Measurements from ENCODE around the gene EOLA2. TPM values are rescaled to one million over a fixed set of nuclear protein-coding genes. Genes with fewer than 3 reads are reported as not detected.
"Not testable (repeated sequence)": the region's sequence is repeated elsewhere in the genome, so short reads cannot be mapped to it uniquely, and the experiment has no call there.

EOLA2 gene
- total and polyA plus RNA-seq, 9 of the 15 experiments (the other 6 are each of a cell fraction or from before 2014, with no cell fraction given) = 27.7 to 61.5 (median 44.3) TPM

- ATAC-seq; H3K4me2 ChIP-seq (ENCODE audit: insufficient read depth, low read length); H3K36me3 ChIP-seq (ENCODE audit: control insufficient read depth, insufficient read depth, low read length); POLR2A ChIA-PET; H4K20me1 ChIP-seq (replicated peaks; ENCODE audit: control insufficient read depth, insufficient read depth, low read length); H3K4me1 ChIP-seq (replicated peaks in 1 of 2; ENCODE audit: control insufficient read depth in 2 of 2, insufficient read depth in 2 of 2, low read length in 2 of 2); DNase-seq (ENCODE audit: extremely low read depth in 1 of 4, low spot score in 3 of 4); H3K9ac ChIP-seq (ENCODE audit: insufficient read depth in 1 of 2, low read depth in 2 of 2, low read length in 2 of 2); BruUV-seq (replicated peaks); in situ Hi-C loops (cut with MboI); H3K27ac ChIP-seq (ENCODE audit: extremely low read depth, low read depth, low read length); H3K9me1 ChIP-seq (ENCODE audit: control insufficient read depth, insufficient read depth, low read length); H3K9me3 ChIP-seq (replicated peaks; ENCODE audit: control insufficient read depth, insufficient read depth, low read depth, low read length); H3K4me3 ChIP-seq; H3K27me3 ChIP-seq (ENCODE audit: control insufficient read depth in 2 of 2, insufficient read depth in 2 of 2, low read length in 2 of 2); CTCF ChIA-PET (ENCODE audit: low intra/inter-chr PET ratio); H2AFZ ChIP-seq (ENCODE audit: low read depth, low read length); intact Hi-C loops (cut with micrococcal nuclease); H3K79me2 ChIP-seq (ENCODE audit: control insufficient read depth, insufficient read depth, low read length): not testable (repeated sequence)
- FAIRE-seq = peak; percentile 11
- WGBS (ENCODE audit: insufficient coverage, low coverage, missing lambda C conversion rate) = 80% methylated on average over 1 of the region's 4 CpGs
Observed at GRCh38 chrX:149931355-149931754, 6.9 kb downstream of the EOLA2 start.

DNA sequence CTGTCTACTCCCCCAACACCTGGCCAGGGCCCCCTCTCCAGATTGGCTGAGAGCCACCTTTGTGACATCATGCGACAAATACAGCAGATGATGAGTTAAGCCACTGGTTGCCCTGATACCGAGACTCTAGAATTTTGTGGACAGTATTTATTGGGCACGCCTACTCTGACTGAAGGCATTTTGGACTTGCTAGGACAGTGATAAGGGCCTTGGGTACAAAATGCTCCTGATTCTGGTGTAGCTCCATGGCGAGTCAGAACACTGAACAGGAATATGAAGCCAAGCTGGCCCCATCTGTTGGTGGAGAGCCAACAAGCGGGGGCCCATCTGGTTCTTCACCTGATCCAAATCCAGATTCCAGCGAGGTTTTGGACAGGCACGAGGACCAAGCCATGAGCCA lies 8.9 kb downstream of the EOLA2 start, which contains the start of gene HSFX4:
TSS of gene HSFX4 (plus strand) at position 174 of the 400 bp plus-strand sequence. CDS start at position 246, 72 bp downstream.
- H3K4me1 ChIP-seq (replicated peaks in 1 of 2; ENCODE audit: control insufficient read depth in 2 of 2, insufficient read depth in 2 of 2, low read length in 2 of 2); POLR2A ChIA-PET; H3K9me3 ChIP-seq (replicated peaks; ENCODE audit: control insufficient read depth, insufficient read depth, low read depth, low read length); H3K4me2 ChIP-seq (ENCODE audit: insufficient read depth, low read length); H2AFZ ChIP-seq (ENCODE audit: low read depth, low read length); H4K20me1 ChIP-seq (replicated peaks; ENCODE audit: control insufficient read depth, insufficient read depth, low read length); H3K27ac ChIP-seq (ENCODE audit: extremely low read depth, low read depth, low read length); H3K36me3 ChIP-seq (ENCODE audit: control insufficient read depth, insufficient read depth, low read length); ATAC-seq; in situ Hi-C loops (cut with MboI); intact Hi-C loops (cut with micrococcal nuclease); CTCF ChIA-PET (ENCODE audit: low intra/inter-chr PET ratio); DNase-seq (ENCODE audit: extremely low read depth in 1 of 4, low spot score in 3 of 4); H3K79me2 ChIP-seq (ENCODE audit: control insufficient read depth, insufficient read depth, low read length); FAIRE-seq; H3K9me1 ChIP-seq (ENCODE audit: control insufficient read depth, insufficient read depth, low read length); H3K9ac ChIP-seq (ENCODE audit: insufficient read depth in 1 of 2, low read depth in 2 of 2, low read length in 2 of 2); BruUV-seq (replicated peaks); H3K4me3 ChIP-seq; H3K27me3 ChIP-seq (ENCODE audit: control insufficient read depth in 2 of 2, insufficient read depth in 2 of 2, low read length in 2 of 2): not testable (repeated sequence)
- WGBS (ENCODE audit: insufficient coverage, low coverage, missing lambda C conversion rate) = no CpG with 5 or more reads among the region's 7 CpGs

GRCh38 chrX:149928635-149929034 lies 9.7 kb downstream of the EOLA2 start:
- in situ Hi-C loops (cut with MboI); H3K4me3 ChIP-seq; FAIRE-seq; intact Hi-C loops (cut with micrococcal nuclease); BruUV-seq (replicated peaks); H4K20me1 ChIP-seq (replicated peaks; ENCODE audit: control insufficient read depth, insufficient read depth, low read length); H3K9me1 ChIP-seq (ENCODE audit: control insufficient read depth, insufficient read depth, low read length); ATAC-seq; H3K36me3 ChIP-seq (ENCODE audit: control insufficient read depth, insufficient read depth, low read length); H3K27ac ChIP-seq (ENCODE audit: extremely low read depth, low read depth, low read length); POLR2A ChIA-PET; H3K4me2 ChIP-seq (ENCODE audit: insufficient read depth, low read length); H3K27me3 ChIP-seq (ENCODE audit: control insufficient read depth in 2 of 2, insufficient read depth in 2 of 2, low read length in 2 of 2); H3K79me2 ChIP-seq (ENCODE audit: control insufficient read depth, insufficient read depth, low read length); H3K9me3 ChIP-seq (replicated peaks; ENCODE audit: control insufficient read depth, insufficient read depth, low read depth, low read length); CTCF ChIA-PET (ENCODE audit: low intra/inter-chr PET ratio); H2AFZ ChIP-seq (ENCODE audit: low read depth, low read length); H3K4me1 ChIP-seq (replicated peaks in 1 of 2; ENCODE audit: control insufficient read depth in 2 of 2, insufficient read depth in 2 of 2, low read length in 2 of 2); H3K9ac ChIP-seq (ENCODE audit: insufficient read depth in 1 of 2, low read depth in 2 of 2, low read length in 2 of 2); DNase-seq (ENCODE audit: extremely low read depth in 1 of 4, low spot score in 3 of 4): not testable (repeated sequence)
- no CpG with 5 or more reads among the region's 1 CpG for WGBS (ENCODE audit: insufficient coverage, low coverage, missing lambda C conversion rate)

GRCh38 chrX:149927964-149928258 lies 10.4 kb downstream of the EOLA2 start:
- H4K20me1 ChIP-seq (replicated peaks; ENCODE audit: control insufficient read depth, insufficient read depth, low read length); H3K9me3 ChIP-seq (replicated peaks; ENCODE audit: control insufficient read depth, insufficient read depth, low read depth, low read length); FAIRE-seq; H3K27ac ChIP-seq (ENCODE audit: extremely low read depth, low read depth, low read length); H3K9me1 ChIP-seq (ENCODE audit: control insufficient read depth, insufficient read depth, low read length); ATAC-seq; H2AFZ ChIP-seq (ENCODE audit: low read depth, low read length); H3K4me1 ChIP-seq (replicated peaks in 1 of 2; ENCODE audit: control insufficient read depth in 2 of 2, insufficient read depth in 2 of 2, low read length in 2 of 2); H3K79me2 ChIP-seq (ENCODE audit: control insufficient read depth, insufficient read depth, low read length); H3K9ac ChIP-seq (ENCODE audit: insufficient read depth in 1 of 2, low read depth in 2 of 2, low read length in 2 of 2); intact Hi-C loops (cut with micrococcal nuclease); POLR2A ChIA-PET; H3K4me3 ChIP-seq; H3K27me3 ChIP-seq (ENCODE audit: control insufficient read depth in 2 of 2, insufficient read depth in 2 of 2, low read length in 2 of 2); CTCF ChIA-PET (ENCODE audit: low intra/inter-chr PET ratio); BruUV-seq (replicated peaks); H3K4me2 ChIP-seq (ENCODE audit: insufficient read depth, low read length); H3K36me3 ChIP-seq (ENCODE audit: control insufficient read depth, insufficient read depth, low read length); DNase-seq (ENCODE audit: extremely low read depth in 1 of 4, low spot score in 3 of 4); in situ Hi-C loops (cut with MboI): not testable (repeated sequence)
- no CpG with 5 or more reads among the region's 1 CpG for WGBS (ENCODE audit: insufficient coverage, low coverage, missing lambda C conversion rate)

All from K562 (cell line).